Progenitor cell of endocrine pancreas (in vitro differentiated cells): ENCODE measurements around the gene CCL20. TPM values are rescaled to one million over a fixed set of nuclear protein-coding genes. Genes with fewer than 3 reads are reported as not detected.

Experiments
- DNase-seq: peaks from one replicate; pipeline ENCODE4 v3.0.0; 2021; ENCODE audit warnings: low spot score; ENCODE audit not compliant: unreplicated experiment
- H3K27ac Mint-ChIP-seq: 2 replicates; pipeline ENCODE4 v1.8.0; 2021; ENCODE audit warnings: mild to moderate bottlenecking, moderate library complexity, mixed read lengths
- H3K27me3 Mint-ChIP-seq: 2 replicates; pipeline ENCODE4 v1.8.0; 2021; ENCODE audit warnings: mixed read lengths
- H3K36me3 Mint-ChIP-seq: 2 replicates; pipeline ENCODE4 v1.8.0; 2022; ENCODE audit warnings: mixed read lengths; ENCODE audit not compliant: insufficient read depth
- H3K4me1 Mint-ChIP-seq: 2 replicates; pipeline ENCODE4 v1.8.0; 2021; ENCODE audit warnings: low read depth, mixed read lengths
- H3K4me3 Mint-ChIP-seq: 2 replicates; pipeline ENCODE4 v1.8.0; 2021; ENCODE audit warnings: low read depth, mild to moderate bottlenecking, moderate library complexity, mixed read lengths
- H3K9me3 Mint-ChIP-seq: 2 replicates; pipeline ENCODE4 v1.8.0; 2021; ENCODE audit warnings: low read depth, mixed read lengths
- long read RNA-seq: library from polyadenylated mRNA; unstranded; transcript quantifications from one replicate; pipeline ENCODE4 v2.0.0, GENCODE V29; 2020
- total RNA-seq: library from RNA; stranded (reverse); gene quantifications from 2 replicates; pipeline ENCODE4 v1.2.1, GENCODE V29; 2021
- TF ChIP-seq, protein P1 (sequence below): fragments of 200-600 bp; sonication (generic); IDR thresholded peaks from one replicate; pipeline ENCODE4 v1.5.0; 2021; ENCODE audit warnings: antibody characterized with exemption, mild to moderate bottlenecking; ENCODE audit not compliant: unreplicated experiment

The CCL20 gene, protein sequence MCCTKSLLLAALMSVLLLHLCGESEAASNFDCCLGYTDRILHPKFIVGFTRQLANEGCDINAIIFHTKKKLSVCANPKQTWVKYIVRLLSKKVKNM
- total RNA-seq: not detected in 2 replicates
- long read RNA-seq: 0 reads

DNA sequence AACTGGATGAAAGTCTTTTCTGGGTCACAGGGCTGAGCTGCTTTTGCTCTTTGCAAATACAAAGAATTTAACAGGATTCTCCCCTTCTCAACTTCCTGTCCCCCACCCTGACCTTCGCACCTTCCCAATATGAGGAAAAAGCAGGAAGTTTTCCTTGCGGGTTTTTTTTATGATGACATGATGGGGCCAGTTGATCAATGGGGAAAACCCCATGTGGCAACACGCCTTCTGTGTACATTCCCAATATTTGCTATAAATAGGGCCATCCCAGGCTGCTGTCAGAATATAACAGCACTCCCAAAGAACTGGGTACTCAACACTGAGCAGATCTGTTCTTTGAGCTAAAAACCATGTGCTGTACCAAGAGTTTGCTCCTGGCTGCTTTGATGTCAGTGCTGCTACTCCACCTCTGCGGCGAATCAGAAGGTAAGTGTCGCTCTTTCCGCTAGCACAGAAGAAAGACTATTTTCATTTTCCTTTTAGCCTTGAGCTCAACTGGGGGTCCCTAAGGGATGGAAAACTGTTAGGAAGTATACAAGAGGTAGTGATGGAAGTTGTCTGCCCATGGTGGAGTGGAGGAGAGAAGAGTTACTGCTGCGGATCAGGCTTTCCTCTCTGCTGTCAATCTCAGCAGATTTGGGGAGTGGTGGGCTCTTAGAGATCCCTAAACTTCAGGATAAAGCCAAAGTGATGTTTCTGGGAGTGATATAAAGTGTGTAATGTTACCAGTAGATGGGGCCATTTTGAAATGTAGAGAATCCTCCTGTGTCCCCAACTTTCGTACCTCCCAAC is at the start of gene CCL20:
Gene CCL20 (plus strand): TSS at position 281 of the 792 bp plus-strand sequence. CDS start 70 bp downstream, at position 351.
- H3K27me3 Mint-ChIP-seq: no peaks in the 10 kb centered on the region
- H3K36me3 Mint-ChIP-seq: no peaks in the 10 kb centered on the region

DNA sequence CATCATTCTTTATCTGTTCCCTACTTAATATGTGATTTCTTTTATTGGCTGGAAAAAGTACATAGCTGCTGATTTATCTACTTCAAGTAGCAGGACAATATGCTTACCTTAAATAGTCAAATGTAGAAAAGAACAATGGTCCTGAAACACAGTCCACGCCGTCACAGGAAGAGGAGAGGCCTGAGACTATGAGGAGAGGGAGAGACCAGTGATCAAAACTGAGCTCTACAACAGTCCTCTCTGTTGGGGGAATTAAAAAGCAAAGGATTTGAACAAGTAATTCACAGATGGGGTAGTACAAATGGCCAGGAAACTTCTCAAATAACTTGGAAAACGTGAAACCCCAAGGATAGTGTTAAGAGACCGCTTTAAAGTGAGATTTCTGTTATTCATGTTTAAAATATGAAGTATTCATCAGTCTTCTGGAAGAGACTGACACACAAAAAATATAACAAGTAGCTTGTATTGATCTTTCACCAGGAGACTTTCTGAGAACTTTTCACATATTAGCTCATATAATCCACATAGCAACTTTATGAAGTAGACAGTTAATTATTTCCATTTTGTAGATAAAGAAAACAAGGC is 47.8 kb upstream of the CCL20 start:
- TF ChIP-seq, protein P1, sequence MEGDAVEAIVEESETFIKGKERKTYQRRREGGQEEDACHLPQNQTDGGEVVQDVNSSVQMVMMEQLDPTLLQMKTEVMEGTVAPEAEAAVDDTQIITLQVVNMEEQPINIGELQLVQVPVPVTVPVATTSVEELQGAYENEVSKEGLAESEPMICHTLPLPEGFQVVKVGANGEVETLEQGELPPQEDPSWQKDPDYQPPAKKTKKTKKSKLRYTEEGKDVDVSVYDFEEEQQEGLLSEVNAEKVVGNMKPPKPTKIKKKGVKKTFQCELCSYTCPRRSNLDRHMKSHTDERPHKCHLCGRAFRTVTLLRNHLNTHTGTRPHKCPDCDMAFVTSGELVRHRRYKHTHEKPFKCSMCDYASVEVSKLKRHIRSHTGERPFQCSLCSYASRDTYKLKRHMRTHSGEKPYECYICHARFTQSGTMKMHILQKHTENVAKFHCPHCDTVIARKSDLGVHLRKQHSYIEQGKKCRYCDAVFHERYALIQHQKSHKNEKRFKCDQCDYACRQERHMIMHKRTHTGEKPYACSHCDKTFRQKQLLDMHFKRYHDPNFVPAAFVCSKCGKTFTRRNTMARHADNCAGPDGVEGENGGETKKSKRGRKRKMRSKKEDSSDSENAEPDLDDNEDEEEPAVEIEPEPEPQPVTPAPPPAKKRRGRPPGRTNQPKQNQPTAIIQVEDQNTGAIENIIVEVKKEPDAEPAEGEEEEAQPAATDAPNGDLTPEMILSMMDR: no peak
- H3K9me3 Mint-ChIP-seq: peaks cover 2% of the 10 kb centered on the region
- no peaks in the 10 kb centered on the region for H3K36me3 Mint-ChIP-seq
- DNase-seq: no peak
- H3K4me3 Mint-ChIP-seq: no peak overlapping the region
- H3K27me3 Mint-ChIP-seq: no peaks in the 10 kb centered on the region
- H3K27ac Mint-ChIP-seq: peak overlapping the region; percentile 38
- peaks cover 27% of the 10 kb centered on the region for H3K4me1 Mint-ChIP-seq

More for the DNA sequence above, at the start of gene CCL20:
- Mint-ChIP-seq H3K4me1 (peaks cover 4% of the 10 kb centered on the region), H3K4me3 (no peak within 1 kb of the TSS), H3K9me3 (no peaks in the 10 kb centered on the region), H3K27ac (no peak within 1 kb of the TSS)
- DNase-seq: no peak
- TF ChIP-seq, protein P1: no peak

DNA sequence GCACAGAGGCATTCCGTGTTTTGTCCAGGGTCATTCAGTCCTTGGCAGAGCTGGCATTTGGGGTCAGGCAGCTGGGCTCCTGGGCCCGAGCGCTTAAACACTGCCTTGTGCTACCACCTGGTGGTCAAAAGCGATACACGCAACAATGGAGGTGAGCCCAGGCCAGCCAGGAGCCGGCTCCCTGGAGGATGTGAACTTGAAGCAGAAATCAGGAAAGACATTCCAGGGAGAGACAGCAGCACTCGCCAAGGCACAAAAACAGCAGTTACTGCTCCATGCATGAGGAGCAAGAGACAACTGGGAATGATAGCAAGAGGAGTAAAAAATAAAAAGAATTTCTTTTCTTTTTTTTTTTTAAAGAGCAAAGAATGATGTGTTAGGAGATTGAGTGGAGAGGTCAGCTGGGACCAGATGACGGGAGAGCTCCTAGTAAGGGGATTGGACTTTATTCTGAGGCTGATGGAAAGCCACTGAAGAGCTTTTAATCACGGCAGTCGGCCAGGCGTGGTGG is 47.2 kb upstream of the CCL20 start:
- H3K9me3 Mint-ChIP-seq: no peaks in the 10 kb centered on the region
- H3K4me3 Mint-ChIP-seq: no peak overlapping the region
- DNase-seq: peak; percentile 73
- no peaks in the 10 kb centered on the region for H3K36me3 Mint-ChIP-seq
- TF ChIP-seq, protein P1: peak; percentile 93
- peaks cover 25% of the 10 kb centered on the region for H3K4me1 Mint-ChIP-seq
- peak overlapping the region; percentile 38 for H3K27ac Mint-ChIP-seq
- no peaks in the 10 kb centered on the region for H3K27me3 Mint-ChIP-seq

DNA sequence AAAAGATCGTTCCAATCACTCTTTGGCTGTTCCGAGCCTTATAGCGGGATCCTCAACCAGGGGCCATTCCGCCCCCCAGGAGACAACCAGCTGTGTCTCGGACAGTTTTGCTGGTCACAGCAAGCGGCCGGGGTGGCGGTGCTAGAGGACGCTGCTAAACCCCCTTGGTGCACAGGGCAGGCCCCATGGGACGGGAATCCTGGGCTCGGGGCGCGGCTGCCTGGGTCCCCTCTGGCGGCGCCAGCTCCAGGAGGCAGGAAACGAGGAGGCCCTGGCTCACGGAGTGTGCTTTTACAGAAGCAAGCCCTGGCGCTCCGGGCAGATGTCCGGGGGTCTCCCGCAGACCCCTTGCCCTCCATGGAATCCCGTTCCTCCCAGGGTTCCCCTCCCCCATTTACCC is 45.8 kb upstream of the CCL20 start:
- Mint-ChIP-seq H3K4me1 (peaks cover 19% of the 10 kb centered on the region), H3K27ac (no peak overlapping the region)

DNA sequence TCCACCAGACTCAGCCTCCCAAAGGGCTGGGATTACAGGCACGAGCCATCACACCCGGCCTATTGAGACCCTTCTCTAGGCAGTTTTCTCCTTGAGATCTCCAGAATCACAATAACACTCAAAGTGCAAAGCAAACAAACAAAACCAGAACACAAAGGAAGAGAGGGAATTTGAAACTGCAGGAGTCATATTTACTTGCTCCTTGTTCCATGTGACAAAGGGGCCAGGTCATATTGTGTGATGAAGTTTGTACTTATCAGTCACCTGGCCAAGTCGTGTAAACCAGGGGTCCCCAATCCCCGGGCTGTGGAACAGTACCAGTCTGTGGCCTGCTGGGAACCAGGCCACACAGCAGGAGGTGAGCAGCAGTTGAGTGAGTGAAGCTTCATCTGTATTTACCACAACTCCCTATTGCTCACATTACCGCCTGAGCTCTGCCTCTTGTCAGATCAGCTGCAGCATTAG is 41.4 kb upstream of the CCL20 start:
- Mint-ChIP-seq H3K9me3 (no peaks in the 10 kb centered on the region), H3K27me3 (no peaks in the 10 kb centered on the region), H3K4me3 (no peak overlapping the region), H3K36me3 (no peaks in the 10 kb centered on the region), H3K4me1 (peaks cover 26% of the 10 kb centered on the region), H3K27ac (peak overlapping the region; percentile 17)
- TF ChIP-seq, protein P1: no peak
- no peak for DNase-seq

More for the DNA sequence above, 45.8 kb upstream of the CCL20 start:
- H3K36me3 Mint-ChIP-seq: no peaks in the 10 kb centered on the region
- TF ChIP-seq, protein P1: no peak
- no peaks in the 10 kb centered on the region for H3K9me3 Mint-ChIP-seq
- no peak for DNase-seq
- H3K27me3 Mint-ChIP-seq: no peaks in the 10 kb centered on the region
- no peak overlapping the region for H3K4me3 Mint-ChIP-seq
